NCI-H69 (cell line): ENCODE measurements around the gene AHRR.

Experiments used
- DNase-seq: peaks from one replicate; lab custom pipeline; 2025; lab: John Stamatoyannopoulos, UW

AHRR gene

GRCh38 chr5:346229-346935, 24.9 kb downstream of the AHRR start:
- no peak for DNase-seq

DNA sequence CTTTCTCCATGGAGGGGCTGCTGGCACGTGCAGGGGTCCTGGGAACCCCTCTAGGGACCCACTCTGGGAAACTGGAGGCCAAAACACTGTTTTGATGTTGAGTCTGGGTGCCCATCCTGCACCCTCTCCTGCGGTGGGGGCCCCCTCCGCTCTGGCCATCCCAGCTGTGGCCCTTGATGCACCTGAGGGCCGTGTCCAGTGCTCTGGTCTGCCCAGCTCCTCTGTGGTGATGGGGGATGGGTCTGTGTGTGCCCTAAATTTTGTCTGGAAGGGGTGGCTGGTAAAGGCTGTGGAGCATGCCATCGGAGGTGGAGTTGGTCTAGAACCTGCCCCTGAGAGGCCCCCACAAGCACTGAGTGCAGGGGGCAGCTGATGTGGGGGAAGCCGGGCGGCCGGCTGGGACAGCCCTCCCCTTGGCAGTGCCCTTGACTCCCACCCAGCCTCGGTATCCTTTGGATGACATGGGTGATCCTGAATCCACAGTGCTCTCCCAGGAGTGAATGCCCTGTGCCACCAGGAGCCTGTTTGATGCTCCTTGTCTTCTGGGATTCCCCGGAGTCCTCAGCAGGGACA, 26.3 kb downstream of the AHRR start:
- DNase-seq, result no peak

DNA sequence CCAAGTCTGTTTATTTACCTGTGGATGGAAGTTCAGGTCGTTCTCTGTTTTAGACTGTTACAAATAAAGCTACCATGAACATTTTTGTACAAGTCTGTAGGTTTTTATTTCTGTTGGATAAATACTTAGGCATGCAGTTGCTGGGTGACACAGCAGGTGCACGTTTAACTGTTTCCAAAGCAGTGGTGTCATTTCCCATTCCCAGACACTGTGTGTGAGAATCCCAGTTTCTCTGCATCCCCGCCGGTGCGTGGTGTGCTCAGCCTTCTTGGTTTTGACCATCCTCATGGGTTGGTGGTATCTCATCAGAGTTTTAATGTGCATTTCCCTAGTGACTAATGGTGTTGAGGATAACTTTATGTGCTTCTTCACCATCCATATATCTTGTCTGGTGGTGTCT, 27.2 kb downstream of the AHRR start:
- no peak for DNase-seq

- DNase-seq, result peak; percentile 21
These were observed 28.8 kb downstream of the AHRR start for GRCh38 chr5:350355-350754.

DNA sequence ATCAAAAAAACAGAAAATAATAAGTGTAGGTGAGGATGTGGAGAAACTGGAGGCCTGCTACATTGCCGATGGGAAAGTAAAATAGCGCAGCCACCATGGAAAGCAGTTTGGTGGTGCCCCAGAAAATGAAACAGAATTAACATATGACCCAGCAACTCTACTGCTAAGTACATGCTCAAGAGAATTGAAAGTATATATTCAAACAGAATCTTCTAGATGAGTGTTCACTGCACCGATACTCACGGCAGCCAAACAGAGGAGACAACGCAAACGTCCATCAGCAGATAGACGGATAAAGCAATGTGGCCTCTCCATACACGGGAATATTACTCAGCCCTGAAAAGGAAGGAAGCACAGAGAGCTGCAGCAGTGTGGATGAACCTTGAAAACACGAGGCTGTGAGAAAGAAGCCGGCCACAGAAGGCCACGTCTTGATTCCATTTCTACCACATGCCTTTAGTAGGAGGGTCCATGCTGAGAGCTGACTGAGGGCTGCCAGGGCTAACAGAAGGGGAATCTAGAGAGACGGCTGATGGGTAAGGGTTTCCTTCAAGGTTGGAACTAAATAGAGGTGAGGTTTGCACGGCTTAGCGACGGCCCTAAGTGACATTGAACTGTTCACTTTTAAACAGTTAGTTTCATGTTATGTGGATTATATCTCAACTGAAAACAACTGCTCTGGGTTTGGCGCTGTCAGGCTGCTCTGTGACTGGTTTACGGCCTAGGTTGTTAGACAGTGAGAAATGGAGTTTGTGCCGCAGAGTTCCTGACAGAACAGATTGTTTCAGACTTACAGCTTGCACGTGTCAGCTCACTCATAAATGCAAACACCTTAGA, 29.8 kb downstream of the AHRR start:
- no peak for DNase-seq

GRCh38 chr5:351921-352245, 30.4 kb downstream of the AHRR start:
- DNase-seq, result no peak

GRCh38 chr5:352639-353611, 31.4 kb downstream of the AHRR start:
- DNase-seq, result no peak

DNA sequence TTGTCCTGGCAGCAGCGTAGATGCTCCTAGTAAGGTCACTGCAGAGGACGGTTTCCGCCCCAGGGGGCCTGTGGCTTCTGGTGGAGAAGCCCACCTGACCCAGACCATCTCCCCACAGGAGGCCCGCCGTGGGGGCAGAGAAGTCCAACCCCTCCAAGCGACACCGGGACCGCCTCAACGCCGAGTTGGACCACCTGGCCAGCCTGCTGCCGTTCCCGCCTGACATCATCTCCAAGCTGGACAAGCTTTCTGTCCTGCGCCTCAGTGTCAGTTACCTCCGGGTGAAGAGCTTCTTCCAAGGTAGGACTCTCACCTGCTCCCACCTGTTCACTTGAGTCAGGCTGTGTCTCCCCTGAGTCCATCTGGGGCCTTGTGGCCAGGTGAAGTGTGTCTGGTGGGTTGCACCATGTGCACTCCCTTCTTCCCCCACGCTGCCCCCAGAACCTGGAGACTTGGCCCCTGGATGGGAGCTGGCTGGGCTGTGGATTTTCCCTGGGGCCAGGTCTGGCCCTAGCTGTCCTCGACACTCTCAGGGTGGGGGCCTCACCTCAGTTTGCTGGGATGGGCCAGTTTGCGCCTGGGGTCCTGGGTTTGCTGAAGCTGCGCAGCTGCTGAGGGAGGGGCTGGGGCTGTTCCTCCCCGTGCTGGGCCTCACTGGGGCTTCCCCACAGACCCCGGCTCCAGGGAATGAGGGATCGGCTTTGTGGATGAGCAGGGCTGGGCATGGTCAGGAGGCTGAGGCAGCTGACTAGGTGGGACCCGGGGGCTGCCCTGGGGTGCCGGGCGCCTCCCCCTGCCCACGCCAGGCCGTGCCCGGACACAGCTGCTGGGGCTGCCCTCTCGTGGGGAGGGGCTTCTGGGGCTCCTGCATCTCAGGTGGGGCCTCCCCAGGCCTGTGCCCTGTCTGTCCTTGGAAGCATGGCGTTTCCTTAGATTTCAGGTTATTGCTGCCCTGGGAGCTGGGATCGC, 32.4 kb downstream of the AHRR start:
- no peak for DNase-seq

GRCh38 chr5:354581-355378, 33.3 kb downstream of the AHRR start:
- no peak for DNase-seq

DNA sequence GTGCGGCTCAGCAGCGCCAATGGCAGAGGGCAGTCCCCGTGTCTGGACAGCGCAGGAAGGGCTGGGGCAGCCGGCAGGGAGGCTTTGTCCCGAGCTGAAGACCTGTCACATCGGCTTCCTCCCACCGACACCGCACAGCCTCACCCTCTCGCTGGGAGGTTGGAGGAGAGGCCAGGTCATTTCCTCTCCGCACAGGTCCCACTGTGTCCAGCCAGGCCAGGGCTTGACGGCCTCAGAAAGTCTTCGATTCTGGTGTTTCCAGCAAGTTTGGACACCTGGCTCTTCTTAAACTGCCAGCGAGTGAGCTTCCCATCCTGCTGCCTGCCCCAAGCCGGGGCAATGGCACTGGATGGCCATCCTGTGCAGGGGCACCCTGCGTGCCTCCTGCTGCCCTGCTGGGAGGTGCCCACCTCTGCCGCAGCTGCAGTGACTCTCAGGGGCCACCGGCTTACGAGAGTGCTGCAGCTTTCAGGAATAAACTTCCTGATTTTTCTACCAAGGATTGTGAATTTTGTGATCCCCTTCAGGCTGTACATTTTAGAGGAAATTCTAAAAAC, 33.9 kb downstream of the AHRR start:
- no peak for DNase-seq

GRCh38 chr5:355958-356357, 34.4 kb downstream of the AHRR start:
- DNase-seq, result no peak

DNA sequence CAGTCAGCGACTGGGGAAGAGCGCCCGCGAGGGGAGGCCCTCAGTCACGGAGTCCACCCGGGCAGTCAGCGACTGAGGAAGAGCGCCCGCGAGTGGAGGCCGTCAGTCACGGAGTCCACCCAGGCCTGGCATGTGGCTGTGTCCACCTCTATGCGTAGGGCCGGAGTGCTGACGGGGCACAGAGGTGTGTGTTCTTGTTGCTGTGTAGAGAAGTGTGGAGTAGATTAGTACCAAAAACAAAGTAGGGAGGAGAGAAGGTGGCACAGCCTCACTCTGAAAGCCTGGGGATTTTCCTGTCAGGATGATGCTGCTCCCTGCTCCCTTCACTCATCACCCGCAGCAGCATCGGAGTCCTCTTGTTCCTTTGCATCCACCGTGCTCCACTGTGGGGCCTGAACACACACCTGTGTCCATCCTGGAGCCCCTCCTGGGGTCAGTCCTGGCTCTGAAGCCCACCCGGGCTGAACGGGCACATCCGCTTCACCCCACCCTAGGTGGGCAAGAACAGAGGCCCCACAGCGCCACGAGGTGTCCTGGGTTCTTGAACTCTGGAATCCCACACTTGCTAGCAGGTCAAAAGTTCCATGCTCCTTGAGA, 37.9 kb downstream of the AHRR start:
- no peak for DNase-seq

DNA sequence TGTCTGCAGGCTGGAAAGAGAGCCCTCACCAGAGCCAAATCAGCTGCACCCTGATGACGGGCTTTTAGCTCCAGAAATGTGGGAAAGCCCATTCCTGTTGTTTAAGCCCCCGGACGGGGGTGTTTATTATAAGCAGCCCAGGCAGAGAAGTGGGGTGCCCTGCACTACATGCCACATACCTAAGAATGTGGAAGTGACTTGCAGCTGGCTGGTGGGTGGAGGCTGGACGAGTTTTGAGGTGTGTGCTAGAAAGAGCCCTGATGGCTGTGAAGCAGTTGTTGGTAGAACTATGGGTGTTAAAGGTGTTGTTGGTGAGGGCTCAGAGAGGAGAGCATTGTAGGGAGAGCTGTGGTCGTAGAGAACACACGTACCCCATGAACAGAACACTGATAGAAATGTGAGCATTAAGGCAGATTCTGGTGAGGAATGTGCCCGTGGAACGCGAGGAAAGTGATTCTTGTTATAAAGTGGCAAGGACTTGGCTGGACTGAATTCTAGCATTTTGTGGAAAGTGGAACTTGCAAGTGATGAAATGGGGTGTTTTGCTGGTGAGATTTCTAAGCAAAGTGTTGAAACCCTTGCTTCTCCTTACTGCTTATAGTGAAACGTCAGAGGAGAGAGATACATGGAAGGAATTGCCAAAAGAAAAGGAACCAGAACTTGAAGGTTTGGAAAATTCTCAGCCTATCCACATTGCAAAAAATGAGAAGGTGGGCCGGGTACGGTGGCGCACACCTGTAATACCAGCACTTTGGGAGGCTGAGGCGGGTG, 38.9 kb downstream of the AHRR start:
- DNase-seq, result no peak

DNA sequence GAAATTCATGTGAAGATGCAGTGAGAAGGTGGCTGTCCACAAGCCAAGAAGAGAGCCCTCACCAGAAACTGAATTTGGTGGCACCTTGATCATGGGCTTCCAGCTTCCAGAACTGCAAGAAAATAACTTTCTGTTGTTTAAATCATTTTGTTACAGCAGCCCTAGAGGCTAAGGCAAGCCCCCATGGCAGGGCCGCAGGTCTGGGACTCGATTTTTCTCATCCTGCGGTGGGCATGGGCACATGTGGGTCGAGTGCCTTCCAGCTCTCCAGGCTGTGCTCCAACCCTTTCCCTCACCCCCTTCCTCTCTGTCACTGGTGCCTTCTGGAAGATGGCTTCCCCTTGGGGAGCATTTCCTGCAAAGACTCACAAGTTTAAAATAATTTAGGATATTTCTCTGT, 40.7 kb downstream of the AHRR start:
- no peak for DNase-seq

DNA sequence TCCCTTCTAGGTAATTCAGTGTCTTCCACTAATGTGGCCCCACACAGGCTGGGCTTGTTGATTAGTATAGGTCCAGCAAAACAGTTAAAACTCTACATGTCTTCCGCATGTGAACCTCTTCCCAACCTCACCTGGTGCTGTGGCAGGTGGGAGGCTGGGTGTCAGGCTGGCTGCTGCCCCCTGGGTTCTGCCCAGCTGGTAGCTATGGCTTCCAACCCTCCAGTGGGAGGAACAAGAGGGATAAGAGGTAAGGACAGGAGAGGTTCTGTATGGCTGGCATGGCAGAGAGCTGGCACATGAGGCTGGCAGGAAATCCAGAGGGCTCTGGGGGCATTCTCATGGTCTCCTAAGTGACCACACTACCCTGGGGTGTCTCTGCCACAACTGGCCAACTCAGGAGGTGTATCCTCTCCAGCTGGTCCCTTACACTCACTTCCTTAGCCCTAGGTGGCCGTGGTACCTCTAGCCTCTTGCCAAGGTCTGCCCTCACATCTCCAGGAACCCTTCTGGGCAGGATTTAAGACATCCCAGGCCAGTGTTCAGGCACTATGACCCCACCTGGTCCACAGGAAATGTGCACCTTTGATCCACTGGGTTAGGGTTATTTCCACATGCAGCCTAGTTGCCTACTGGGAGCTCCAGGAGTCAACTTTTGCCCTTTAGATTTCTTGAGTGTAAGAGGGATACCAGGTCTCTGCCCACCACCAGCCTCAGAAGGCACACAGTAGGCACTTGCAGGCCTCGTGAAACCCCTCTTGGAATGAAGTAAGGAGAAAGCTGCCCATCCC, 41.7 kb downstream of the AHRR start:
- no peak for DNase-seq

DNA sequence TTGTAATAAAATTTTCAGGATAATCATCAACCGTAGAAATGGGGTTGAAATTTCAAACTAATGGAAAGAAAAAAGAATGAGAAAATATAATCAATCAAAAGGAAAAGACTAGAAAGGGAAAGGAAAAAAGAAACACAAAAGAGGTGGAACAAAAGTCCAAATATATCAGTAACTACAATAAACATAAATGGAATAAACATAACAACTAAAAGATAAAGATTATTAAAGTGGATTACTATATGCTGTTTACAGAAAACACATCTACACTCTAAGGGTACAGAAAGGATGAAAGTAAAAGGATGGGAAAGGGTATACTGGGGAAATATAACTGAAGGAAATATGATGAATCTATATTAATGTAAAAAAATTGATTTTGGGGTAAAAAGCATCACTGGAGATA, 43.0 kb downstream of the AHRR start:
- DNase-seq, result no peak

GRCh38 chr5:366541-367357, 45.2 kb downstream of the AHRR start:
- no peak for DNase-seq
